ENCODE measurements around the gene PAX5.

The PAX5 gene

DNA sequence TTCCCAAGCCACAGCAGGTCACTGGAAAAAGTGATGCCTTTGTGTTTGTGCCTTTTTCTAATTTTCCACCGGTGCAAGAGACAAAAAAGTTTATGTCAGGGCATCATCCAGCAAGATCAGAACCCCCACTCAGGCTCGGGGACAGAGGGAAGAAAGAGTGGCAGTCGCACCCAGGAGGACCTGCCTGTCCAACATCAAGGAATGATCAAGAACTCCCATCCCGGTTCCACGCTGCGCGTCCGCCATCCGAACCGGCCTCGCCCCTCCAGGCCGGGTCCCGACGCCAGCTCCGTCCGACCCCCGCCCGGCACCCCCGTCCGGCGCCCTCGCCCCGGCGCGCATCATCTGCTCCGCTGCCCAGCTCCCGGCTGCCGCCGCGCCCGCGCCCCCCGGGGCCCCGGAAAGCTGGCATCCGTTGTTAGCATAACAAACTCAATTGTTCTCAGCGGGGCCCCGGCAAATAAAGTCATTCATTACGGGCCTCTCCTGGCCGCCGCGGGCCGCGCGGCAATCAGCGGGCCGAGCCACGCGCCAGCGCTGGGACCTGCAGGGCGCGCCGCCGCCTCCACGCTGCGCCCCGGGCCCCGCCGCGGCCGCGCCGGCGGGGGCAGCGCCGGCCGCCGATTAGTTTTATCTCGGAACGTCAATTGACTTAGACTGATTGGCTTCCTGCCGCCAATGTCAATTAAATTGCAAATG is 48.1 kb downstream of the PAX5 start:
- no peak for DNase-seq

DNA sequence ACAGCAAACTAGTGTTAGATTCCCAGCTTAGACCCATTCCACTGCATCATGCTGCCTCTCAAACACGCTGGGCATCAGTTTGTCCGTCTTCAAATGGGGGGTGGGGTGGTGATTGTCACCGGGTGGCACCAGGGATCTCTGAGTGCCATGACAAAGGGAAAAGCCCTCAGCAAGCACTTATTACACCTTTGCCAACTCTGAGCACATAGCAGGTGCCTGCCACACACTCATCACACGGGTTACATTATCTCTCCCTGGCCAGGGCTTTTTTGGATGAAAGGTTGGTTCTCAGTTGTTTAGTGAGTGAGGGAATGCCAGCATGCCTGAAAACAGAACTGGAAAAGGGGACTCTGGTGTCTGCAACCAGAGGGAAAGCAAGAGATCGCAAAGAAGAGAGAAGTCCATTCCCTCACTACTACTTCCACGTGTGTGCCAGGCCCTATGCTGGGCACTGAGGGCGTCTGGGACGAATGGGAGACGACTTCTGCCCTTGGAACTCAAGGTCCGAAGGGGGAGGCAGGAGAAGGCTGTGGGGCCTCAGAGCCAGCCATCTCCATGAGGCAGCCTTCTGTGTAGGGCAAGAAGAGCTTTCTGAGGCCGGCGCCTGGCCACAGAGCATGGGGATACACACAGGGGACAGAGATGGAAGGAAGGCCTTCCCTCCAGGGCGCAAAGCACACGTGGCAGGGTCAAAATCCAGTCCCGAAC is 48.9 kb downstream of the PAX5 start:
- no peak for DNase-seq

DNA sequence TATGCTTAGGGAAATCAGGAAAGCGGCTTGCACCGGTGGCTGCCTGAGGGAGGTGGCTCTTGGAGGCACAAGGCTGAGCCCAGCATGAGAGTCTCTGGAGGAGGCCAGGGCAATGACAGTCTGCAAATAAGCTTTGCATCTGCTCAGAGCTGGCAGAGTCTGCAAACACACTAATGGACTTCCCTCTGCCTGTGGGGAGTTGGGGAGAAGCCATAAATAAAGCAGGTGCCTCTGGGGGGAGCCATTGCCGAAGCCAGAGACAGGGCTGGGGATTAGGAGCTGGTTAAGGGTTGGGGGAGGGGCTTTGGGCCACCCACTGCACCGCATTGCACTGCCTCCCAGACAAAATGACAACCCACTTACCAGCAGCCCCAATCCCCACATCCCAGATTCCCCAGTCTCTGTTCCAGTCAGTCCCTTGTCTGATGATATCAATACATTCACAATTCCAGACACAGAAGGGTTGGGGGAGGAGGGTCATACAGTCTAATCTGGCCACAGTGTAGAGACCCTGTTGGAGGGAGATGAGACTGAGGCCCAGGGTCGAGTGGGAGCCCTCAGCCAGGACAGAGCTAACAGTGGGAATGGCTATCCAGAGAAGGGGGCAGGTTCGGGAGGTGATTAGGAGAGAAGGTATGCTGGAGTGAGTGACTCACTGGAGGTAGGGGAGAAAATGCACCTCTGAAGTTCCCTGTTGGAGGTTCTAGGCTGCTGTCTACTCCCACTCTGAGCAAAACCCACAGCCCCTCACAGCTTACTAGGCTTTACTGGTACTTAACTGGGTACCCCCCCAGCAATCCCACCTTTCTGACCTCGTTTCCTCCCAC is 53.7 kb downstream of the PAX5 start:
- DNase-seq: no peak

- DNase-seq: no peak
Observed at GRCh38 chr9:36976371-36977030, 57.6 kb downstream of the PAX5 start.

GRCh38 chr9:36974731-36975130 is 59.3 kb downstream of the PAX5 start:
- DNase-seq: no peak

GRCh38 chr9:36971935-36972488 is 62.1 kb downstream of the PAX5 start:
- no peak for DNase-seq

- no peak for DNase-seq
Observed at GRCh38 chr9:36970007-36970888, 63.8 kb downstream of the PAX5 start.

- no peak for DNase-seq
Observed at GRCh38 chr9:36969216-36969771, 64.8 kb downstream of the PAX5 start.

DNA sequence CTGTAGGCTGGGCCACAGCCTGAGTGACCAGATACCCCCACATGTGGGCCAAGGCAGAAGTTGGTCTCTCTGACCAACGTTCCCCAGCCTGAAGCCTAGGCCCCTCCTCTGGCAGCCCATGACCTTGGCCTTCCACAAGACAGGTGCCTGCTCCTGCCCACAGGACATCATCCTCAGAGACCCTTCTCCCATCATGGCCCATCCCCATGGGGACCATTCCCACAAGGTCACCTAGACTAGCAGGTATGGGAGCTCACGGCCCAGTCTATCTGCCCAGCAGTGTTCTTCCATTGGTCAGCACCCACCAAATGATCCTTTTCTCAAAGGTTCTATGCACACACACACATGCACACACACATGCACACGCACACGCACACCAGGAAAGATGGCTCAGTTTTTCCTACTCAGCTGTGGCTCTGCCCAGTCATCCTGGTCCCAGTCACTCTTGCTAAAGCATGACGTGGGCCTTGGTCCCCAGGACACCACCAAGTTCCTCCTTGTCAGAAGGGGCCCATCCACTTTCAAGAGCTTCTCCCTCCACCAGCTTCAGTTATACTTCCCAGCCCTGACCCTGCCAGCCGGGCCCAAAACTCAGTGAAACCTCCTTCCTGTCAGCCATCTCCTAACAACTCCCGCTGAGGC is 65.4 kb downstream of the PAX5 start:
- no peak for DNase-seq

DNA sequence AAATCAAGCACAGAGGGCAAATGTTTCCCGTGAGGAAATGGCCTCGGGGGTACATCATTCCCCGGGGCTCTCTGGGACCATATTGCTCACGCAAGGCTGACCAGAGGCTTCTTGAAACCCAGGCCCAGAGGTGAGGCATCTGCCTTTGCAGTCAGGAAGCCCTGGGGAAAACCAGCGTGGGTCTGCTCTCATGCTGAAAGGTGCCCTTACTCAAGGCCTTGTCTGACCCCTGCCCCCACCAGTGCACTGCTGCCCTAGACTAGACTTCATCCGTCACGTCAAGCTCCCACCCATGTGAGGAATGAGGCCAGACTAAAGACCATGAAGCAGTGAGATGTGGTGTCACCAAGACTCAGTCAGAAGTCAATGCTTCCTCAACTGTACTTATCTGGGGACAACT is 66.1 kb downstream of the PAX5 start:
- no peak for DNase-seq

- no peak for DNase-seq
Observed at GRCh38 chr9:36966371-36967097, 67.5 kb downstream of the PAX5 start.

DNA sequence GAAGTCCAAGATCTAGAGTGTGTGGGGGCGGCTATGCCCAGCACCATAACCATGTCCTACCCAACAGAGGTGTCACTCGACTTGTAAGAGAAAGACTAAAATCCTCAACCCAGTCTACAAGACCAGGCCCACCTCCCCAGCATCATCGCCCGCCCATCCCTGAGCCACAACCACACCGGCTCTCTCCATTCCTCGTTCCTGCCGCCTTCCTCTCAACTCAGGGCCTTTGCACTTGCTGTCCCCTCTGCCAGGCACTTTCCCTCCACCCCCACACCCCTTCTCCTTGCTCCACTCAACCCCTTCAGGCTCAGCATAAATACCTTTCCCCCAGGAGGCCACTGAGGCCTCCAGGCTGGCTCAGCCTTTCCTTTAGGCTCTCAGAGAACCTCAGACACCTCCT is 69.3 kb downstream of the PAX5 start:
- no peak for DNase-seq

- DNase-seq: no peak
Observed at GRCh38 chr9:36963346-36963745, 70.7 kb downstream of the PAX5 start.

- no peak for DNase-seq
Observed at GRCh38 chr9:36962691-36963090, 71.4 kb downstream of the PAX5 start.

DNA sequence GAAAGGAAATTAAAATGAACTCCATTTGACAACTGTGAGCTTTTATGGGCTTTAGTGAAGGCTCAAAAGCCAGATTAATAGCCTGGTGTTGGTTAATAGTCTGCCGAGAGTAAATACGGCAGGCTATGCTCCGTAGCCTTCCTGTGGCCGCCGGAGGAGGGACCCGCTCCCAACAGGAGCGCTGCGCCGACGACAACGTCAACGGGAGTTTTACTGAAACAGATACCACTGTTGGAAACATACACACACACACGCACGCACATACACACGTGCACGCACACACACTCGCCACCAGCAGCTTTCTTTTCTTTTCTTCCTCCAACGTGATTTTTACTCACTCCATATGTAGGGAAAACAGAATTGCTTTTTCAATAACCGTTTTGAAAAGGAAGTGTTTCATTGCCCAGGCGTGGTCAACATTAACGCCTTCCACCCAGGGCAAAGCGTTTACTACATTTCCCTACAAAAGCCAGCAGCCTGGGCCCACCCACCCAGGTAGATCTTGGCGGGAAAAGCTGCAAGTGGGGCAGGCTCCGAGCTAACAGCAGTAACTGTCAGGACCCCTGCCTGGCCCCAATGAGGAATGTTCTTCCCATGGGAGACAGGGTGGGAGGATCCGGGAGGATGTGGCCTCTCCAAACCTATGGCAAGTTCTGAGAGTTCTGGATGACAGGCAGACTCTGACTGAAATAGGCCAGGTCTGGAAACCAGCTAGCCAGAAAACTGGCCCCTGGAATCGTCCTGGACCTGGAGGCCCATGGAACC is 72.3 kb downstream of the PAX5 start:
- DNase-seq: no peak

DNA sequence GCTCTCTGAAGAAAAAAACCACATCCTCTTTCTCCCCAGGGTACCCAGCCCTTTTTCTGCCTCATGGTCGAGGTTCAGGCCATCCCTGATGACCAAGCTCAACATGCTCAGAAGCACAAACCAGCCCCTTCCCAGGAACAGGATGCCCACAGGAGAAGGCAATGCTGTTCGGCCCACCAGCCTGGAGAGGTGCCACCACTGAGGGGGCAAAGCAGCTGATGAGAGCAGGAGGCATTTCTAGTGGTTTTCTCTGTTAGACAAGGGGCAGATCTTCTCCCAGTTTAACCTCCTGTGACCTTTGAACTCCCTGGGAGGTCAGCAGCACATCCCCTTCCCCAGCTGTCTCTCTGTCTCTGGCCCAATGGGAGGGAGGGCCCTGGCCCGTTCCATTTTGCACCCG is 73.0 kb downstream of the PAX5 start:
- DNase-seq: no peak

DNA sequence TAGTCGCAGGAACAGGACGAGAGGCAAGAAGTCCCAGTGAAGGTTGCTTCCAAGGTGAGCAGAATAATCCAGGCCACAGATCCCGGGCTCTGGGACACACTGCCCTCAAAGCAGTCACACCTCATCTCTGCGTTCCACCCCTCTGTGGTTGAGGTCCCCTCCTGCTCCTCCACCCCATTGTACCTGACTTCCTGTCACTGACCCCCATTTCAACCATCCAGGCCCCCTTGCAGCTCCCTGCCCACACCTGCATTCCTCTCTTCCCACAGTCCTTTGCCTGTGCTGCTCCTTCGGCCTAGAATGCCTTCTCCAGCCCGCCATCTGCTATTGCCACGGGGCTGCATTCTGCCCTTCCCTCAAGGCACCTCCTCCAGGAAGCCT is 73.5 kb downstream of the PAX5 start:
- no peak for DNase-seq

DNA sequence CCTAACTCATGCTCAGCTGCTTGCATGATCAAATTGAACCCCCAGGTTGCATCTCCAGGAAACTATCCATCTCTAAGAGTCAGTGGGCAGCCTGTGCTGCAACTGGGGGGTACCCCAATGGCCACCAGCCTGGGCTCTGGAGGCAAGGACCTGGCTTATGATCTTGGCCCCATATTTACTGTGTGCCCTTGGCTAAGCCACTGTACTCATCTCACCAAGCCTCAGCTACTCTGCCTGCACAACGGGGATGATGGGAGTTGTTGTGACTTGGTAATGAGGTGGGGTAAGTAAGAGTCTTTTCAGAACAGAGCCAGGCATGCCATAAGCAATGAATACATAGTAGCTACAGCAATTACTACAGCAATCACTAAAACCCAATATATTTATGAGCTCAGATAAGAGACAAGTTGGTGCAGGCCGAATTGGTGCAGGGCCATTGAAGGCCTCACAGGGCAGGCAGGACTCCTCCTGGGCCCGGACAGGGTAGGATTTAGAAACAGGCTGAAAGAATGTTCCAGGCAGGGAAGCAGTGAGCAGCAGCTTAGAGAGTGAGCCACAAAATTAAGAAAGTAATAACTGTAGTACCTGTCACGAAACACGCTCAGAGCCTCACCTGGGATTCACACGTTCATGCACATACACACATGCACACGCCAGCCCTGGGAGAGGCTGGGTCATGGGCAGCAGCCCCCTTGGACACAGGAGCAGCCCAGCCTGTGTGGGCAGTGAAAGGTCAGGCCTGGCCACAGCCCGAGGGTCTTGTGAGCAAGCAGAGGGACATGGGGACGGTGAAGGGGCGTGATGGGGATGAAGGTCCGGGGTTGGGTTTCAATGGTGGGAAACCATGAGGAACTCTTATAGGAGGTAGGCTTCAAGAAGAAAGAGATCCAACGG is 74.1 kb downstream of the PAX5 start:
- no peak for DNase-seq

GRCh38 chr9:36956908-36957307 is 77.2 kb downstream of the PAX5 start:
- no peak for DNase-seq
